Endodermal cell (in vitro differentiated cells): Measurements from ENCODE around the gene CSNK1E. TPM values are rescaled to one million over a fixed set of nuclear protein-coding genes. Genes with fewer than 3 reads are reported as not detected.

Source experiments
- DNase-seq: peaks from one replicate; pipeline ENCODE4 v3.0.0-alpha.2; 2017
- H3K27ac ChIP-seq: 2 replicates; pipeline ENCODE4 v1.5.1; 2013; ENCODE audit warnings: mild to moderate bottlenecking, low read depth, low read length, moderate library complexity
- H3K27me3 ChIP-seq: 2 replicates; pipeline ENCODE4 v1.6.1; 2013; ENCODE audit warnings: mild to moderate bottlenecking, low read length, moderate library complexity; ENCODE audit not compliant: insufficient read depth, control insufficient read depth, poor library complexity, severe bottlenecking
- H3K36me3 ChIP-seq: 2 replicates; pipeline ENCODE4 v1.7.0; 2013; ENCODE audit warnings: mild to moderate bottlenecking, low read length, moderate library complexity; ENCODE audit not compliant: control insufficient read depth, insufficient read depth
- H3K4me1 ChIP-seq: one replicate; pipeline ENCODE4 v1.7.0; 2013; ENCODE audit warnings: low read length; ENCODE audit not compliant: control insufficient read depth, insufficient read depth
- H3K4me3 ChIP-seq: 2 replicates; pipeline ENCODE4 v1.5.1; 2013; ENCODE audit warnings: mild to moderate bottlenecking, low read length, moderate library complexity
- H3K9ac ChIP-seq: 2 replicates; pipeline ENCODE4 v1.6.1; 2013; ENCODE audit warnings: mild to moderate bottlenecking, low read length, moderate library complexity; ENCODE audit not compliant: poor library complexity, severe bottlenecking; ENCODE audit errors: extremely low read depth
- H3K9me3 ChIP-seq: 2 replicates; pipeline ENCODE4 v1.6.1; 2013; ENCODE audit warnings: mild to moderate bottlenecking, low read length, moderate library complexity; ENCODE audit not compliant: control insufficient read depth
- H3K27ac Mint-ChIP-seq: 2 replicates; pipeline ENCODE4 v1.8.0; 2020; ENCODE audit warnings: mixed read lengths
- H3K27me3 Mint-ChIP-seq: 2 replicates; pipeline ENCODE4 v1.8.0; 2021; ENCODE audit warnings: mild to moderate bottlenecking, mixed read lengths; ENCODE audit not compliant: insufficient read depth
- H3K36me3 Mint-ChIP-seq: 2 replicates; pipeline ENCODE4 v1.8.0; 2020; ENCODE audit warnings: low read depth, mixed read lengths
- H3K4me1 Mint-ChIP-seq: 2 replicates; pipeline ENCODE4 v1.8.0; 2020; ENCODE audit warnings: mixed read lengths
- H3K4me3 Mint-ChIP-seq: 2 replicates; pipeline ENCODE4 v1.8.0; 2020; ENCODE audit warnings: mild to moderate bottlenecking, moderate library complexity, mixed read lengths
- H3K9me3 Mint-ChIP-seq: 2 replicates; pipeline ENCODE4 v1.8.0; 2020; ENCODE audit warnings: mild to moderate bottlenecking, mixed read lengths
- CTCF ChIP-seq: fragments of 200-600 bp; sonication (generic); conservative IDR thresholded peaks from 2 replicates; pipeline ENCODE4 v1.5.0; 2021; ENCODE audit warnings: antibody characterized with exemption, mild to moderate bottlenecking
- WGBS, 2 experiments: methylation state at CpG; one replicate each; pipeline versions ENCODE4 v1.1.5 to v1.1.7; 2013; ENCODE audit warnings: missing lambda C conversion rate in 2 of 2, mixed read lengths in 1 of 2; ENCODE audit not compliant: insufficient coverage in 1 of 2, insufficient read length in 1 of 2; 5-methylcytosine and 5-hydroxymethylcytosine counted together
- total RNA-seq, 2 donors: library from RNA; stranded (reverse); fragmentation: NEBNext Ultra II Directional in 1 of 2; extraction: Animal tissue kit (Norgen Biotek cat#: 25700) in 1 of 2; gene quantifications; 2 replicates in 1 of 2; 3 replicates in 1 of 2; pipeline ENCODE4 v1.2.1, GENCODE V29; 2021

CSNK1E gene
- total RNA-seq, 2 donors from 2014 or later: 224 to 229 TPM

- no peaks in the 10 kb centered on the region for H3K9me3 Mint-ChIP-seq
- peaks cover 6% of the 10 kb centered on the region for H3K27me3 Mint-ChIP-seq
- Histone ChIP-seq H3K4me3 (no peak overlapping the region), H3K36me3 (peaks cover 12% of the 10 kb centered on the region), H3K9me3 (no peaks in the 10 kb centered on the region), H3K4me1 (no peaks in the 10 kb centered on the region), H3K9ac (no peak overlapping the region), H3K27me3 (no peaks in the 10 kb centered on the region), H3K27ac (no peak overlapping the region)
- H3K27ac Mint-ChIP-seq: peak overlapping the region; percentile 44
- H3K4me3 Mint-ChIP-seq: no peak overlapping the region
- H3K4me1 Mint-ChIP-seq: peaks cover 19% of the 10 kb centered on the region
- TF ChIP-seq CTCF: no peak
- DNase-seq: peak; percentile 56
- H3K36me3 Mint-ChIP-seq: no peaks in the 10 kb centered on the region
- WGBS, 2 experiments: 89% methylated on average over 9 to 14 of the region's 14 CpGs
These were observed 30.9 kb upstream of the CSNK1E start for GRCh38 chr22:38347944-38348750.

GRCh38 chr22:38347181-38347943 is 30.1 kb upstream of the CSNK1E start:
- DNase-seq: peak; percentile 56
- Histone ChIP-seq H3K27me3 (no peaks in the 10 kb centered on the region), H3K4me1 (no peaks in the 10 kb centered on the region), H3K36me3 (peaks cover 12% of the 10 kb centered on the region), H3K9me3 (no peaks in the 10 kb centered on the region), H3K9ac (no peak overlapping the region), H3K27ac (no peak overlapping the region), H3K4me3 (no peak overlapping the region)
- Mint-ChIP-seq H3K36me3 (no peaks in the 10 kb centered on the region), H3K4me3 (no peak overlapping the region), H3K27ac (peak overlapping the region; percentile 35), H3K9me3 (no peaks in the 10 kb centered on the region), H3K4me1 (peaks cover 19% of the 10 kb centered on the region), H3K27me3 (peaks cover 6% of the 10 kb centered on the region)
- no peak for TF ChIP-seq CTCF
- 82 to 87% methylated on average over 15 of the region's 15 CpGs for WGBS, 2 experiments

- Mint-ChIP-seq H3K27me3 (peaks cover 6% of the 10 kb centered on the region), H3K36me3 (no peaks in the 10 kb centered on the region), H3K27ac (no peak overlapping the region), H3K4me3 (no peak overlapping the region), H3K9me3 (no peaks in the 10 kb centered on the region), H3K4me1 (peaks cover 16% of the 10 kb centered on the region)
- 93% methylated on average over 10 to 14 of the region's 14 CpGs for WGBS, 2 experiments
- Histone ChIP-seq H3K4me3 (no peak overlapping the region), H3K27me3 (no peaks in the 10 kb centered on the region), H3K36me3 (peaks cover 7% of the 10 kb centered on the region), H3K4me1 (no peaks in the 10 kb centered on the region), H3K9ac (no peak overlapping the region), H3K9me3 (no peaks in the 10 kb centered on the region), H3K27ac (peak overlapping the region; percentile 38)
- TF ChIP-seq CTCF: no peak
- peak; percentile 53 for DNase-seq
These were observed 29.3 kb upstream of the CSNK1E start for GRCh38 chr22:38346506-38346905.
